Measurements from ENCODE around the gene MAT2A. TPM values are rescaled to one million over a fixed set of nuclear protein-coding genes. Genes with fewer than 3 reads are reported as not detected.
"Not testable (repeated sequence)": the region's sequence is repeated elsewhere in the genome, so short reads cannot be mapped to it uniquely, and the experiment has no call there.

The MAT2A gene
- polyA plus RNA-seq, 1 donor: 345 TPM

- DNase-seq: no peak
- H3K4me1 ChIP-seq (ENCODE audit: control insufficient read depth, insufficient read depth, low read length): peaks cover 22% of the 10 kb centered on the region
- 100% methylated on average over 1 of the region's 4 CpGs for WGBS (ENCODE audit: insufficient coverage, low lambda C conversion rate)
- H3K9me3 ChIP-seq (ENCODE audit: control insufficient read depth, low read depth, low read length): no peaks in the 10 kb centered on the region
- no peaks in the 10 kb centered on the region for H3K36me3 ChIP-seq (ENCODE audit: control insufficient read depth, insufficient read depth, low read length)
- no peak overlapping the region for H3K4me3 ChIP-seq (ENCODE audit: low read length)
- H3K27me3 ChIP-seq (ENCODE audit: control insufficient read depth, insufficient read depth, low read length): no peaks in the 10 kb centered on the region
- H3K27ac ChIP-seq (ENCODE audit: low read length): no peak overlapping the region
Observed at GRCh38 chr2:85588645-85589044, 49.7 kb downstream of the MAT2A start.

GRCh38 chr2:85589181-85589580 is 50.2 kb downstream of the MAT2A start:
- no CpG with 5 or more reads among the region's 4 CpGs for WGBS (ENCODE audit: insufficient coverage, low lambda C conversion rate)
- peaks cover 19% of the 10 kb centered on the region for H3K4me1 ChIP-seq (ENCODE audit: control insufficient read depth, insufficient read depth, low read length)
- no peak overlapping the region for H3K4me3 ChIP-seq (ENCODE audit: low read length)
- H3K27ac ChIP-seq (ENCODE audit: low read length): no peak overlapping the region
- H3K36me3 ChIP-seq (ENCODE audit: control insufficient read depth, insufficient read depth, low read length): no peaks in the 10 kb centered on the region
- no peaks in the 10 kb centered on the region for H3K9me3 ChIP-seq (ENCODE audit: control insufficient read depth, low read depth, low read length)
- H3K27me3 ChIP-seq (ENCODE audit: control insufficient read depth, insufficient read depth, low read length): no peaks in the 10 kb centered on the region
- DNase-seq: no peak

GRCh38 chr2:85589982-85590791 is 51.2 kb downstream of the MAT2A start:
- Histone ChIP-seq H3K9me3 (ENCODE audit: control insufficient read depth, low read depth, low read length) (no peaks in the 10 kb centered on the region), H3K27me3 (ENCODE audit: control insufficient read depth, insufficient read depth, low read length) (no peaks in the 10 kb centered on the region), H3K36me3 (ENCODE audit: control insufficient read depth, insufficient read depth, low read length) (no peaks in the 10 kb centered on the region), H3K4me3 (ENCODE audit: low read length) (no peak overlapping the region), H3K4me1 (ENCODE audit: control insufficient read depth, insufficient read depth, low read length) (peaks cover 18% of the 10 kb centered on the region), H3K27ac (ENCODE audit: low read length) (no peak overlapping the region)
- no peak for DNase-seq
- no CpG with 5 or more reads among the region's 7 CpGs for WGBS (ENCODE audit: insufficient coverage, low lambda C conversion rate)

GRCh38 chr2:85590950-85591349 is 52.0 kb downstream of the MAT2A start:
- no peak for DNase-seq
- H3K9me3 ChIP-seq (ENCODE audit: control insufficient read depth, low read depth, low read length): no peaks in the 10 kb centered on the region
- no peak overlapping the region for H3K27ac ChIP-seq (ENCODE audit: low read length)
- WGBS (ENCODE audit: insufficient coverage, low lambda C conversion rate): no CpG with 5 or more reads among the region's 2 CpGs
- no peak overlapping the region for H3K4me3 ChIP-seq (ENCODE audit: low read length)
- no peaks in the 10 kb centered on the region for H3K27me3 ChIP-seq (ENCODE audit: control insufficient read depth, insufficient read depth, low read length)
- H3K4me1 ChIP-seq (ENCODE audit: control insufficient read depth, insufficient read depth, low read length): peaks cover 10% of the 10 kb centered on the region
- H3K36me3 ChIP-seq (ENCODE audit: control insufficient read depth, insufficient read depth, low read length): no peaks in the 10 kb centered on the region

GRCh38 chr2:85591563-85591962 is 52.6 kb downstream of the MAT2A start:
- no peak for DNase-seq
- Histone ChIP-seq H3K36me3 (ENCODE audit: control insufficient read depth, insufficient read depth, low read length) (no peaks in the 10 kb centered on the region), H3K4me1 (ENCODE audit: control insufficient read depth, insufficient read depth, low read length) (peaks cover 12% of the 10 kb centered on the region), H3K9me3 (ENCODE audit: control insufficient read depth, low read depth, low read length) (no peaks in the 10 kb centered on the region), H3K27ac (ENCODE audit: low read length) (no peak overlapping the region), H3K27me3 (ENCODE audit: control insufficient read depth, insufficient read depth, low read length) (no peaks in the 10 kb centered on the region), H3K4me3 (ENCODE audit: low read length) (no peak overlapping the region)
- WGBS (ENCODE audit: insufficient coverage, low lambda C conversion rate): no CpG with 5 or more reads among the region's 12 CpGs

- H3K36me3 ChIP-seq (ENCODE audit: control insufficient read depth, insufficient read depth, low read length); H3K4me3 ChIP-seq (ENCODE audit: low read length); DNase-seq; H3K27me3 ChIP-seq (ENCODE audit: control insufficient read depth, insufficient read depth, low read length); H3K9me3 ChIP-seq (ENCODE audit: control insufficient read depth, low read depth, low read length); H3K27ac ChIP-seq (ENCODE audit: low read length): not testable (repeated sequence)
- no CpG with 5 or more reads among the region's 9 CpGs for WGBS (ENCODE audit: insufficient coverage, low lambda C conversion rate)
- H3K4me1 ChIP-seq (ENCODE audit: control insufficient read depth, insufficient read depth, low read length): peaks cover 19% of the 10 kb centered on the region
Observed at GRCh38 chr2:85592299-85592698, 53.3 kb downstream of the MAT2A start.

GRCh38 chr2:85593023-85593422 is 54.1 kb downstream of the MAT2A start:
- peaks cover 23% of the 10 kb centered on the region for H3K4me1 ChIP-seq (ENCODE audit: control insufficient read depth, insufficient read depth, low read length)
- no peaks in the 10 kb centered on the region for H3K9me3 ChIP-seq (ENCODE audit: control insufficient read depth, low read depth, low read length)
- no peak for DNase-seq
- no CpG with 5 or more reads among the region's 3 CpGs for WGBS (ENCODE audit: insufficient coverage, low lambda C conversion rate)
- no peak overlapping the region for H3K27ac ChIP-seq (ENCODE audit: low read length)
- no peak overlapping the region for H3K4me3 ChIP-seq (ENCODE audit: low read length)
- H3K36me3 ChIP-seq (ENCODE audit: control insufficient read depth, insufficient read depth, low read length): peaks cover 10% of the 10 kb centered on the region
- no peaks in the 10 kb centered on the region for H3K27me3 ChIP-seq (ENCODE audit: control insufficient read depth, insufficient read depth, low read length)

Other genes starting within 250 kb of the MAT2A start
- gene TGOLN2, start 211.2 kb upstream of the MAT2A start, polyA plus RNA-seq: 147 TPM
- gene RETSAT, start 184.6 kb upstream of the MAT2A start, polyA plus RNA-seq: 56.8 TPM
- gene ELMOD3, start 184.4 kb upstream of the MAT2A start, polyA plus RNA-seq: 29.0 TPM
- 40.7 TPM for gene CAPG, start 128.8 kb upstream of the MAT2A start, polyA plus RNA-seq
- 3.8 TPM for gene SH2D6, start 120.5 kb upstream of the MAT2A start, polyA plus RNA-seq
- gene GGCX, start 22.3 kb downstream of the MAT2A start, polyA plus RNA-seq: 24.8 TPM
- gene VAMP8, start 38.4 kb downstream of the MAT2A start, polyA plus RNA-seq: 158 TPM
- 18.0 TPM for gene VAMP5, start 45.3 kb downstream of the MAT2A start, polyA plus RNA-seq
- gene RNF181, start 56.6 kb downstream of the MAT2A start, polyA plus RNA-seq: 131 TPM
- gene TMEM150A, start 63.5 kb downstream of the MAT2A start, polyA plus RNA-seq: 40.9 TPM
- gene C2orf68, start 72.9 kb downstream of the MAT2A start, polyA plus RNA-seq: 44.1 TPM
- 45.2 TPM for gene USP39, start 77.0 kb downstream of the MAT2A start, polyA plus RNA-seq
- 0.01 TPM for gene SFTPB, start 129.0 kb downstream of the MAT2A start, polyA plus RNA-seq
- gene GNLY, start 155.2 kb downstream of the MAT2A start, polyA plus RNA-seq: 13.1 TPM
- gene ATOH8, start 214.8 kb downstream of the MAT2A start, polyA plus RNA-seq: 5.1 TPM

Measured in large intestine (tissue), 3 donors.